ENCODE data around the gene HOXD12. TPM values are rescaled to one million over a fixed set of nuclear protein-coding genes. Genes with fewer than 3 reads are reported as not detected.

HOXD12 gene
- total RNA-seq (2.2 TPM), polyA plus RNA-seq (0.09 TPM)

GRCh38 chr2:176099728-176100546 lies at the start of gene HOXD12:
Gene HOXD12 (plus strand): TSS chr2:176099795. CDS start chr2:176099802, 7 bp downstream.
- no peak within 1 kb of the TSS for H3K27ac ChIP-seq (ENCODE audit: low read depth)
- 47% methylated on average over 70 of the region's 70 CpGs for WGBS
- H3K4me3 ChIP-seq (ENCODE audit: low read depth, low read length): no peak within 1 kb of the TSS
- no peaks in the 10 kb centered on the region for H3K36me3 ChIP-seq (ENCODE audit: insufficient read depth)
- peaks cover 2% of the 10 kb centered on the region for H3K4me1 ChIP-seq (ENCODE audit: insufficient read depth)
- DNase-seq (ENCODE audit: extremely low spot score): no peak

- DNase-seq (ENCODE audit: extremely low spot score): no peak
- WGBS: 15% methylated on average over 1 of the region's 1 CpG
Measured at GRCh38 chr2:176056406-176056805, 43.2 kb upstream of the HOXD12 start.

GRCh38 chr2:176063958-176064357 lies 35.6 kb upstream of the HOXD12 start:
- 54% methylated on average over 2 of the region's 2 CpGs for WGBS
- H3K27ac ChIP-seq (ENCODE audit: low read depth): no peak overlapping the region
- DNase-seq (ENCODE audit: extremely low spot score): no peak
- no peaks in the 10 kb centered on the region for H3K4me1 ChIP-seq (ENCODE audit: insufficient read depth)
- no peak overlapping the region for H3K4me3 ChIP-seq (ENCODE audit: low read depth, low read length)
- no peaks in the 10 kb centered on the region for H3K36me3 ChIP-seq (ENCODE audit: insufficient read depth)

More at GRCh38 chr2:176056406-176056805, 43.2 kb upstream of the HOXD12 start:
- Histone ChIP-seq H3K27ac (ENCODE audit: low read depth) (no peak overlapping the region), H3K36me3 (ENCODE audit: insufficient read depth) (no peaks in the 10 kb centered on the region), H3K4me1 (ENCODE audit: insufficient read depth) (no peaks in the 10 kb centered on the region), H3K4me3 (ENCODE audit: low read depth, low read length) (no peak overlapping the region)

DNA sequence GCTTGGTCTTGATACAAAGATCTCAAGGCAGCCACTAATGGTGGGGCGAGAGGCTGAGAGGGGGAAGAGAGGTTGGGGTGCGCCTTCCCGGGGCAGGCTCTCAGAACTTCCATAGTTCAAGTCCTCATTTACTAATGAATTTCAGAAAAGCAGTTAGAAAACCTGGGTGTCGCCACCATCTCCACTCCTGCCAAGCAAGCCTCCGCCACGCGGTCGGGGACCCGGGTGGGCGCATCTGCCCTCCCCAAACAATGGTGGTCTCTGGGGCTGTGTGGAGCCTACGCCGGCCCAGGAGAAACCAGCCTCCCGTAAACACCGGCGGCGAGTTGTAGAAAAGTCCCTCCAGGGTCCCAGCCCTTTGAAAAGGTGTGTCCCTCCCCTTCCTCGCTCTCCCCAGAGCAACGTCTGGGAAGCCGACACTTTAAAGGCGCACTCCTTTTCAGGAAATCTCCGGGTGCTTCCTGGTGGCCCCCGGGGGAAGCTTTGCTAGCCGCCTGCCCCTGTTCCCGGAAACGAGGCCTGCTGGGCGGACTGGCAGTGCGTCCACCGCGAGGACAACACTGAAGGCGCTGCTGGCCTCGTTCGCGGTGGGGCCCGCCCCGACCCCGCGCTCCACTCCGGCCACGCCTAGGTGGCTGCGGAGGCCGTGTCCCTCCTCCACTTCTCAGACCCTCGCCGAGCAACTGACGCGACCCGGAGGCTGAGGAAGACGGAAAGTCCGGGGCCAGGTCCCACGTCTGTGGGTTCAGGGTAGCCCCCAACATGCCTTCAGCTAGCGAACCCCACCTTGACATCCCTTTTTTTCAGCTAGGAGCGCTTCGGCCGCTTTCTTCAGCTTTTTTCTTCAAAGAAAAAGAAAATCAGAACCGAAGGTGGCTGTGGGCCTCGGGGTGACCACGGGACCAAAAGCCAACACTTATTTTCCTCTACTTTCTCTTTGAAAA lies 32.7 kb upstream of the HOXD12 start:
- DNase-seq (ENCODE audit: extremely low spot score): no peak
- H3K4me1 ChIP-seq (ENCODE audit: insufficient read depth): no peaks in the 10 kb centered on the region
- WGBS: 44% methylated on average over 56 of the region's 56 CpGs
- H3K4me3 ChIP-seq (ENCODE audit: low read depth, low read length): peak overlapping the region; percentile 3
- no peaks in the 10 kb centered on the region for H3K36me3 ChIP-seq (ENCODE audit: insufficient read depth)
- H3K27ac ChIP-seq (ENCODE audit: low read depth): no peak overlapping the region

GRCh38 chr2:176067589-176068418 lies 31.8 kb upstream of the HOXD12 start:
- no peak for DNase-seq (ENCODE audit: extremely low spot score)
- H3K4me3 ChIP-seq (ENCODE audit: low read depth, low read length): no peak overlapping the region
- 50% methylated on average over 38 of the region's 38 CpGs for WGBS

DNA sequence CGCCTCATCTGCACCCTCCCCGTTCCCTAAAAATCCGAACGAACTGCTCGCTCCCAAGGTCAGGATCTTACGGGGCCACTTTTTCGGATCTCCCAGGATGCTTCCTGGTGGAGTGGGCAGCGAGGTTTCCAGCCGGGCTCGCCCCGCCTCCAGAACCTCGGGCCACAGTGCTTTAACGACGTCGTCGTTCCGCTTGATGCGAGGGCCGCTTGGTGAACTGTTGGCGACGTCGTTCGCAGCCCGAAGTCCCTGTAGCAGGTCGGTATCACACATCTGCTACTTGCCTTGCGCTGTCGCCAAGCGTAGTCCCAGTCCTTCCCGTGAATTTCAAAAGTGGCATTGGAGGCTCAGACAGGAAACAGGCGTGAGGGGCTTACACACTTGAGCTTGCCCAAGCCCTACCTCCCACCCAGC lies 31.2 kb upstream of the HOXD12 start:
- no peak overlapping the region for H3K4me3 ChIP-seq (ENCODE audit: low read depth, low read length)
- 34% methylated on average over 30 of the region's 30 CpGs for WGBS
- no peaks in the 10 kb centered on the region for H3K36me3 ChIP-seq (ENCODE audit: insufficient read depth)

More at GRCh38 chr2:176067589-176068418, 31.8 kb upstream of the HOXD12 start:
- H3K36me3 ChIP-seq (ENCODE audit: insufficient read depth): no peaks in the 10 kb centered on the region
- H3K4me1 ChIP-seq (ENCODE audit: insufficient read depth): no peaks in the 10 kb centered on the region
- H3K27ac ChIP-seq (ENCODE audit: low read depth): no peak overlapping the region

GRCh38 chr2:176071330-176072291 lies 28.0 kb upstream of the HOXD12 start:
- DNase-seq (ENCODE audit: extremely low spot score): no peak
- H3K27ac ChIP-seq (ENCODE audit: low read depth): no peak overlapping the region
- H3K36me3 ChIP-seq (ENCODE audit: insufficient read depth): no peaks in the 10 kb centered on the region
- no peak overlapping the region for H3K4me3 ChIP-seq (ENCODE audit: low read depth, low read length)
- 51% methylated on average over 58 of the region's 58 CpGs for whole genome bisulfite sequencing
- H3K4me1 ChIP-seq (ENCODE audit: insufficient read depth): no peaks in the 10 kb centered on the region

More for the DNA sequence above, 31.2 kb upstream of the HOXD12 start:
- Histone ChIP-seq H3K4me1 (ENCODE audit: insufficient read depth) (no peaks in the 10 kb centered on the region), H3K27ac (ENCODE audit: low read depth) (no peak overlapping the region)
- DNase-seq (ENCODE audit: extremely low spot score): no peak

- Histone ChIP-seq H3K4me1 (ENCODE audit: insufficient read depth) (no peaks in the 10 kb centered on the region), H3K4me3 (ENCODE audit: low read depth, low read length) (no peak overlapping the region), H3K36me3 (ENCODE audit: insufficient read depth) (no peaks in the 10 kb centered on the region), H3K27ac (ENCODE audit: low read depth) (no peak overlapping the region)
- 75% methylated on average over 5 of the region's 5 CpGs for WGBS
- DNase-seq (ENCODE audit: extremely low spot score): no peak
Measured at GRCh38 chr2:176072292-176072669, 27.3 kb upstream of the HOXD12 start.

DNA sequence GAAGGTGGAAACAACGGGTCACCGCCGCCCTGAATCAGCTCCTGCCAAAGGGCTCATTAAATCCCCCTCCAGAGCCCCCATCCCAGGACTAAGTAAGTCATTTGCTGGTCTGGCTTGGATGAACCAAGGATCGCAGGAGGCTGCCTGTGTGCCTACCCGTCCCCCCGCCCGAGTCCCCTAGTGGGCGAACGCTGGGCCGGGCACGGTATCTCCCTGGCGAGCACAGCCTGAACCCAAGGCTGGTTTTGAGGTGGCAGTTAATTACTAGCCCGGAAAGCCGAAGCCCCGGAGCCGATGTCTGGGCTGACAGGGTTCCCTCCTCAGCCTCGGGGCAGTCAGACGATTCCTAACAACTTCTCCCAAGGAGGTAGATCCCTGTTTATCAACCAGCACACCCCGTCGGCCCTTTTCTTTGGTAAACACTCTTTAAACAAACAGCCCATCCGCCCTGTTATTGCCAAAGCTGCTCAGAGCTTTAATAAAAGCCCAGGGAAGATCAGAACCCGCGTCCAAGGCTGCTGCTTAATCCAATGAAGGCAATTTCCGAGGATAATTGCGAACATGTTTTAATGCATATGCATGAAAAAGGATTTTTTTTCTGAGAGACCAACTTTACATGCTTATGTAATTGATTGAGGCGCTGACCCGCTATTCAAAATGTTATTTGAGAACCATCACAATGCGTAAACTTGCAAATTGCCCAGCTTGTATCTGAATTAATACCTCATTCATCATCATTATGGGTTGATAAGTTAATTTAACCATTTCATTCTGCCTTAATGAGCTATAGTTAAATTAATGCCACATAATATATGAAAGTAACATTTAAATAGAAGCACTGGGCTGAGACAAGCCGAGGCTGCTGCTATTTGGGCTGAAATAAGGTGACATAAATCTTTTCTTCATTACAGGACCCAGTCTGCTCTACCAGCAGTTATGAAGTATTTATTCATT lies 26.4 kb upstream of the HOXD12 start:
- H3K4me1 ChIP-seq (ENCODE audit: insufficient read depth): no peaks in the 10 kb centered on the region
- no peak overlapping the region for H3K4me3 ChIP-seq (ENCODE audit: low read depth, low read length)
- no peak overlapping the region for H3K27ac ChIP-seq (ENCODE audit: low read depth)
- no peaks in the 10 kb centered on the region for H3K36me3 ChIP-seq (ENCODE audit: insufficient read depth)
- DNase-seq (ENCODE audit: extremely low spot score): no peak
- 36% methylated on average over 29 of the region's 29 CpGs for WGBS

DNA sequence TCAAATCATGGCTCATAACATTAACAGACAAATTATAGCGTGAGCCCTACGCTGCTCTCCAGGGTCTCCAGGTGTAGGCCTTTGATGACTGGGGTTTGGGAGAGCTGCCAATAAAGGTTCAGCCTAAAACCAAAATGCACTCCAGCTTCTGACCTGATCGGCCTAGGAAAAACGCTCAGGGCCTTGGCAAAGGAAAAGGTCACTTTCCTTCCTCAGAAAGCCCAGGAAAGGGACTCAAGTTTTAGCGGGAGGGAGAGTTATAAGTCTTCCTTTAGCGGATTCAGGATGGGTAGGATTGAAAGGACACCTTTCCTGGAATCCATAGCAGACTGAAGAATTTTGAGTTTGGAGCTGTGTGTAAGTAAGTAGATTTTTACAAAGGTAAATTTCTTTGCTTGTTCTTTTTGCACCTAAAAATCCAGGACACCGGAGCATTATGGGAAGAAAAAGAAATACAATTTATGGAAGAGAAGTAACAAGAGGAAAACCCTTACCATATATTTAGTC lies 24.6 kb upstream of the HOXD12 start:
- Histone ChIP-seq H3K27ac (ENCODE audit: low read depth) (no peak overlapping the region), H3K36me3 (ENCODE audit: insufficient read depth) (no peaks in the 10 kb centered on the region), H3K4me1 (ENCODE audit: insufficient read depth) (peaks cover 2% of the 10 kb centered on the region), H3K4me3 (ENCODE audit: low read depth, low read length) (no peak overlapping the region)
- no peak for DNase-seq (ENCODE audit: extremely low spot score)
- 44% methylated on average over 7 of the region's 7 CpGs for WGBS

GRCh38 chr2:176075481-176075880 lies 24.1 kb upstream of the HOXD12 start:
- DNase-seq (ENCODE audit: extremely low spot score): no peak
- H3K36me3 ChIP-seq (ENCODE audit: insufficient read depth): no peaks in the 10 kb centered on the region
- H3K27ac ChIP-seq (ENCODE audit: low read depth): no peak overlapping the region
- WGBS: 11% methylated on average over 15 of the region's 15 CpGs
- no peak overlapping the region for H3K4me3 ChIP-seq (ENCODE audit: low read depth, low read length)
- H3K4me1 ChIP-seq (ENCODE audit: insufficient read depth): peaks cover 2% of the 10 kb centered on the region
